ENCODE results near the gene NCLN.
"Not testable (repeated sequence)": the region's sequence is repeated elsewhere in the genome, so short reads cannot be mapped to it uniquely, and the experiment has no call there.

Gene NCLN

GRCh38 chr19:3201072-3201700 is 15.5 kb downstream of the NCLN start:
- no peak for DNase-seq

GRCh38 chr19:3201911-3202310 is 16.2 kb downstream of the NCLN start:
- no peak for DNase-seq

GRCh38 chr19:3202346-3202745 is 16.6 kb downstream of the NCLN start:
- no peak for DNase-seq

DNA sequence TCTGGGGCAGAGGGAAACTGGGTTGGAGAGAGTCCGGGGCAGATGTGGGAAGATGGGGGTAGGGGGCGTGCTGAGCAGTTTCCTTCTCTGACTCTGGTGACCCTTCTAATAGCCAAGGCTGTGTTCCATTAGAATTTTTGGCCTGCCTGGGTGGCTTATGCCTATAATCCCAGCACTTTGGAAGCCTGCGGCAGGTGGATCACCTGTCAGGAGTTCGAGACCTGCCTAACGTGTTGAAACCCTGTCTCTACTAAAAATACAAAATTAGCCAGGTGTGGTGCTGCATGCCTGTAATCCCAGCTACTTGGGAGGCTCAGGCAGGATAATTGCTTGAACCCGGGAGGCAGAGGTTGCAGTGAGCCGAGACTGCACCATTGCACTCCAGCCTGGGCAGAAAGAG is 17.2 kb downstream of the NCLN start:
- DNase-seq: not testable (repeated sequence)

DNA sequence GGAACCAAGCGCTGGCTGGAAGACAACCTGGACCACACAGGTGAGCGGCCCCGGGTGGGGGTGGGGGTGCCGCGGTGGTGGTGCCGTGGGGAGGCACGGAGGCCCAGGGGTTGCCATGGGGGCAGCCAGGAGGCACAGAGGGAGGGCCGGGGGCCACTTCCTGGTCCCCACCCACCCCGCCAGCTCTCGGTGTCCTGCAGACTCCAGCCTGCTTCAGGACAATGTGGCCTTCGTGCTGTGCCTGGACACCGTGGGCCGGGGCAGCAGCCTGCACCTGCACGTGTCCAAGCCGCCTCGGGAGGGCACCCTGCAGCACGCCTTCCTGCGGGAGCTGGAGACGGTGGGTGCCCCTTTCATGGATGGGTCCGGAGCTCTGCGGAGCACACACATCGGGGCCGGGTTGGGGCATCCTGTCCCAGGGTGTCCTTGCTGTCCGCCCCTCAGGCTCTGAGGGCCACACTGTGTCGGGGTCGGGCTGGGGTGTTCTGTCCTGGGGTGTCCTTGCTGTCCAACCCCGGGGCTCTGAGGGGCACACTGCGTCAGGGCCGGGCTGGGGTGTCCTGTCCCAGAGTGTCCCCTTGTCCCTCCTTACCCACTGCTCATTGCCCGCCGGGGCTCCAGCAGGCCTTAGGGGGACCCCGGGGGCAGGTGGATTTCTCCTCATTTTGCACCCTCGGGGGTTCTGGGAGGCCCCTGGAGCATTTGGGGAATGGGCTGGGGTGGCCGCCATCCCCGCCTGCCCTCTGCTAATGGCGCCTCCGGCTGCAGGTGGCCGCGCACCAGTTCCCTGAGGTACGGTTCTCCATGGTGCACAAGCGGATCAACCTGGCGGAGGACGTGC is 18.3 kb downstream of the NCLN start:
- no peak for DNase-seq

DNA sequence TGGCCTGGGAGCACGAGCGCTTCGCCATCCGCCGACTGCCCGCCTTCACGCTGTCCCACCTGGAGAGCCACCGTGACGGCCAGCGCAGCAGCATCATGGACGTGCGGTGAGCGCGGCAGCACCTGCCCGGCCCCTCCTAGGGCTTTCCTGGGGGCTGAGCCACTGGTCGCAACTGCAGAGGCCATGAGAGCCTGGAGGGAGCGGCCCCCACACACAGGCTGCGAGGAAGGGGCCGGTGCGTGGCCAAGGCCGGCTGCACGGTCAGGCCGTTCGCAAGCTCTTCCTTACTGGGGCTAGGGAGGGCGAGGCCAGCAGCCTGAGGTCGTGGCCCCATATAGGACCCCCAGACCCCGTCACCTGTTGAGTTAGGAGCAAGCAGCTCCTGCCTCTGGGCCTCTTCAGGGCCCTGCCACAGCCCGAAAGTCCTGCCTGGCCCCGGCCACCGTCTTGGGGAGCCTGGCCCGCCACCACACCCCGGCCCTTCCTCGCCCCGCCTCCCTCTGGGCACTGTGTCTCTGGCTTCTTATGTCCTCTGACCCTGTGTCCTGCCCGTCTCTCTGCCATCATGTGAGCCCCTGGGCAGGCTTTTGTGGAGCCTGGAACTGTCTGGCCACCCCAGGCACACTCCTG is 19.0 kb downstream of the NCLN start:
- no peak for DNase-seq

- DNase-seq: no peak
Observed at GRCh38 chr19:3206216-3206953, 20.7 kb downstream of the NCLN start.

DNA sequence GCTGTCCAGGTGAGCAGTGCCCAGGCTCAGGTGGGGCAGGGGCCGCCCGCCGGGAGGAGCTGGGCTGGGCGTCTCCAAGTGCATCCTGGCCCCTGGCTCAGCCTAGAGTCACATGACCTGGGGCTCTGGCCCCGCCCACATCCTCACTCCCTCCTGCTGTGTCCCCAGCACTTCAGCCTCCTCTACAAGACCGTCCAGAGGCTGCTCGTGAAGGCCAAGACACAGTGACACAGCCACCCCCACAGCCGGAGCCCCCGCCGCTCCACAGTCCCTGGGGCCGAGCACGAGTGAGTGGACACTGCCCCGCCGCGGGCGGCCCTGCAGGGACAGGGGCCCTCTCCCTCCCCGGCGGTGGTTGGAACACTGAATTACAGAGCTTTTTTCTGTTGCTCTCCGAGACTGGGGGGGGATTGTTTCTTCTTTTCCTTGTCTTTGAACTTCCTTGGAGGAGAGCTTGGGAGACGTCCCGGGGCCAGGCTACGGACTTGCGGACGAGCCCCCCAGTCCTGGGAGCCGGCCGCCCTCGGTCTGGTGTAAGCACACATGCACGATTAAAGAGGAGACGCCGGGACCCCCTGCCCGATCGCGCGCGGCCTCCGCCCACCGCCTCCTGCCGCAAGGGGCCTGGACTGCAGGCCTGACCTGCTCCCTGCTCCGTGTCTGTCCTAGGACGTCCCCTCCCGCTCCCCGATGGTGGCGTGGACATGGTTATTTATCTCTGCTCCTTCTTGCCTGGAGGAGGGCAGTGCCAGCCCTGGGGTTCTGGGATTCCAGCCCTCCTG is 21.9 kb downstream of the NCLN start:
- no peak for DNase-seq

DNA sequence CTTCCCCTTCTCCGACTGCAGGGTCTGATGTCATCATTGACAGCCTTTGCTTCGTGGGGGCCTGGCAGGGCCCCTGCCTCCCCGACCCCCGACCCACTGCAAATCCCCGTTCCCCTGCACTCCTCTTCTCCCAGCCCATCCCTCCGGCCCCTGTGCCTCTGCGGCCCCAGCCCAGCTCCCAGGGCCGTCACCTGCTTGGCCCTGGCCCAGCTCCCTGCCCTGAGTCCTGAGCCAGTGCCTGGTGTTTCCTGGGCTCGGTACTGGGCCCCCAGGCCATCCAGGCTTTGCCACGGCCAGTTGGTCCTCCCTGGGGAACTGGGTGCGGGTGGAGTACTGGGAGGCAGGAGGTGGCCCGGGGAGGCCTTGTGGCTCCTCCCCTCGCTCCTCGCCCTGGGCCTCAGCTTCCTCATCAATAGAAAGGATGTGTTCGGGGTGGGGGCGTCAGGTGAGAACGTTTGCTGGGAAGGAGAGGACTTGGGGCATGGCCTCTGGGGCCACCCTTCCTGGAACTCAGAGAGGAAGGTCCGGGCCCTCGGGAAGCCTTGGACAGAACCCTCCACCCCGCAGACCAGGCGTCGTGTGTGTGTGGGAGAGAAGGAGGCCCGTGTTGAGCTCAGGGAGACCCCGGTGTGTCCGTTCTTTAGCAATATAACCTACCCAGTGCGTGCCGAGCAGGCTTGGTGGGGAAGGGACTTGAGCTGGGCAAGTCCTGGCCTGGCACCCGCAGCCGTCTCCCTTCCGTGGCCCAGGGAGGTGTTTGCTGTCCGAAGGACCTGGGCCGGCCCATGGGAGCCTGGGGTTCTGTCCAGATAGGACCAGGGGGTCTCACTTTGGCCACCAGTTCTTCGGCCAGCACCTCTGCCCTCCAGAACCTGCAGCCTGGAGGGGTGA is 22.8 kb downstream of the NCLN start:
- no peak for DNase-seq

DNA sequence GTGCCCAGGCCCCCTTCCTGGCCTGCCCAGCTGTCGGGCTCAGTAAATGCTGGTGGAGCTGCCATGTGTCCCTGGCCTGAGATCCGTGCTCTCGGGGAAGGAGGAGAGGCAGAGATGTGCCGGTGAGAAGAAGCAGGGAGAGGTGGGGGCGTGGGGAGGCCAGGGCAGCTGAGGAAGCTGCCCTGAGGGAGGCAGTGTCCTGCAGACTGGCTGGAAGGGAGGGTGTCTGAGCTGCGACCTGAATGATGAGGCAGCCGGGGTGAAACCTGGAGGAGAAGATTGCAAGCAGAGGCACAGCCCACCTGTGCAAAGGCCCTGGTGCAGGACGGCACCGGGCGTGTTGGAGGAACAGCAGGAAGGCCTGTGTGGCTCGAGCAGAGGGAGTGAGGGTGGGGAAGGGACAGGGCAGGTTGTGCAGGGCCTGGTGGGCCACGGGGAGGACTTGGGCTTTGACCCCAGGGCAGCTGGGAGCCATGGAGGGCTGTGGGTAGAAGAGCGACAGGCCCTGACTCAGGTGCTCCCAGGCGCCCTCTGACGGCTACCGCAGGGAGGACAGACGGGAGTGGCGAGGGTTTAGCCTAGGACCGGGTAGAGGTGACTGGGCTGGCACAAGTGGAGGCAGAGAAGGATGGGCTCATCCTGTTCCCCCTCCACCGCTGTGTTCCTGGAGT is 24.8 kb downstream of the NCLN start:
- DNase-seq: no peak

DNA sequence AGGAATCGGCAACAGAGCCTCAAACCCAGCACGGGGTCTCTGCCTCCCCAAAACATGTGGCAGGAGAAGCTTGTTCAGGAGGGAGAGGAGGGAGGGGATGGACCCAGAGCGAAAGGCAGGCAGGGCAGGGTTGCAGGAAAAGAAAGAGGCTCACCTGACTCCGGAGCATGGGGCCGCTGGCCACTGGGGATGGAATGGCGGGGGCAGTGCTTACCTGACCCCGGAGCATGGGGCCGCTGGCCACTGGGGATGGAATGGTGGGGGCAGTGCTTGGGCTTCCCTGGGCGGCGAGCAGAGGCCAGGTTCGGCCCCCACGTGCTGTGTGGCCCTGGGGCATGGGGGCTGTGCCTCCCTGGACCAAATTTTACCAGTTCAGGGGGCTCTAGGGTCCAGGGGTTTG is 25.5 kb downstream of the NCLN start:
- DNase-seq: no peak

DNA sequence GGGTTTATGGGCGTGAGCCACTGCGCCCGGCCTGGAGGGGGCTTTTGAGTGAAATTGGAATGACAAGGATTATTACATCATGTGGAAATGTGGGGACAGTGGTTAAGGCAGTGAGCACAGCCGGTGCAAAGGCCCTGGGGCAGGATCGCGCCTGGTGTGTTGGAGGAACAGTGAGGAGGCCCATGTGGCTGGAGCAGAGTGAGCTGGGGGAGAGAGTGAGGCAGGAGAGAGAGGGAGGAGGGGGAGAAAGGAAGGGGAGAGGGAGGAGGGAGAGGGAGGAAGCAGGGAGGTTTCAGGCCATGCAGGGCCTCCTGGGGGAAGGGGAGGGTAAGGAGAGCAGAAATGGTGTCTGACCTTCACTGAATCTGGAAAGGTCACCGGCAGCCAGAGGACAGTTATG is 27.4 kb downstream of the NCLN start:
- no peak for DNase-seq

- DNase-seq: no peak
Observed at GRCh38 chr19:3216874-3217273, 31.1 kb downstream of the NCLN start.

- DNase-seq: no peak
Observed at GRCh38 chr19:3220576-3220975, 34.8 kb downstream of the NCLN start.

DNA sequence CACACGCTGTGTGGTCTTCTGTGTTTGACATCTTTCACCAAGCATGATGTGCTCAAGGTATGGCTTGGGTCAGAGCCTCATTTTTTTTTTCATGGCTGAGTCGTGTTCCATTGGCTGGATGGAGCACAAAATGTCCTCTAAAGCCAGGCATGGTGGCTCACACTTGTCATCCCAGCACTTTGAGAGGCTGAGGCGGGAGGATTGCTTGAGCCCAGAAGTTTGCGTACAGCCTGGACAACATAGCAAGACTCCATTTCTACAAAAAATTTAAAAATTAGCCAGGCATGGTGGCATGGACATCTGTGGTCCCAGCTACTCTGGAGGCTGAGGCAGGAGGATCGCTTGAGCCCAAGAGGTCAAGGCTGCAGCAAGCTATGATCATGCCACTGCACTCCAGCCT is 35.8 kb downstream of the NCLN start:
- not testable (repeated sequence) for DNase-seq

GRCh38 chr19:3222709-3223108 is 37.0 kb downstream of the NCLN start:
- DNase-seq: no peak

- no peak for DNase-seq
Observed at GRCh38 chr19:3224346-3225168, 38.8 kb downstream of the NCLN start, which contains the start of gene CELF5. Gene CELF5 (plus strand): TSS chr19:3224661. CDS start chr19:3224740, 79 bp downstream.

DNA sequence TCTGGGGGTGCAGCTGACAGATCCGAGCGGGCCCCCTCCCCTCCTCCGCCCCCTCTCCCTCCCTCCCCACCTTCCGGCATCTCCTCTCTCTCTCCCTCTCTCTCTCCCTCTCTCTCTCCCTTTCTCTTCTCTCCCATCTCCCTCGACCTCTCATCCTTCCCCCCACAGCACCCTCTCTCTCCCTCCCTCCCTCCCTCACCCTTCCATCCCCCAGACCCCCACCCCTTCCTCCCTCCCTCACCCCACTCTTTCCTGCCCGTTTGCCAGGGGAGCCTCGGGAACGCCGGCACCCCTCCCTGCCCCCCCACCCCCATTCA is 39.4 kb downstream of the NCLN start:
- DNase-seq: no peak

- no peak for DNase-seq
Observed at GRCh38 chr19:3225677-3226093, 40.0 kb downstream of the NCLN start.

- no peak for DNase-seq
Observed at GRCh38 chr19:3227054-3227626, 41.4 kb downstream of the NCLN start.

Measured in amniotic stem cell (primary cell).